ENCODE results near the gene CHST11. TPM values are rescaled to one million over a fixed set of nuclear protein-coding genes. Genes with fewer than 3 reads are reported as not detected.
"Not testable (repeated sequence)": the region's sequence is repeated elsewhere in the genome, so short reads cannot be mapped to it uniquely, and the experiment has no call there.

CHST11 gene
- total and polyA plus RNA-seq, 2 donors, result 4.7 to 10.0 TPM

DNA sequence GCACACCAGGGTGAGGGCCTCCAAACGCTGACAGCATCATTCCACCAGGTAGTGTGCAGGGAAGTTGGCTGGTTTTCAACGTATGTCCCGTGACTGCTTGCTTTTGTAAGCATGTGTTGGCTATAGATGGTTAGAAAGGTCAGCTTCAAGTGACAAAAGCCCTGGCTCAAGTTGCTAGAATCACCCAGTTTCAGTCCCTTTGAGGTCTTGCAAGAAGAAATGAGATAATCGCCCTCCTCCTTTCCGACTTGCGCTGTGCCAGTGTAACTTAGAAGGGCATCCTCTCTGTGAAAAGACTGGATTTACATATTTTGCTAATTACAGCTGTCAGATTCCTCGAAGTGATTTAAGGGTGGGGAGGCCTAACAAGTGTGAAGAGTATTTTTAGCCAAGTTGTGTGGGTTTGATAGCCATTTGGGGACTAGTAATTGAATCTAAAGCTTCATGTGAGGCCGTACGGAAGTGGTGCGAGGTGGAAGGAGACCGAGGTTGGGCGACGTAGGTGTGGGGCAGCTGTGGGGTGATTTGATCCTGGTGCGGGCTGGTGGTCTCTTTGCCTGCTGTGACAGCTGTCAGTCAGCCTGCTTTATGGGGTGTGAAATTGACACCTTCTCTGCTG lies 94.7 kb downstream of the CHST11 start:
- no peak for DNase-seq (ENCODE audit: extremely low spot score)
- no peak overlapping the region for H3K27ac ChIP-seq (ENCODE audit: low read depth)
- H3K36me3 ChIP-seq (ENCODE audit: insufficient read depth), result no peaks in the 10 kb centered on the region
- no peaks in the 10 kb centered on the region for H3K4me1 ChIP-seq (ENCODE audit: insufficient read depth)
- H3K4me3 ChIP-seq (ENCODE audit: low read depth, low read length), result no peak overlapping the region
- WGBS, result 87% methylated on average over 14 of the region's 14 CpGs

DNA sequence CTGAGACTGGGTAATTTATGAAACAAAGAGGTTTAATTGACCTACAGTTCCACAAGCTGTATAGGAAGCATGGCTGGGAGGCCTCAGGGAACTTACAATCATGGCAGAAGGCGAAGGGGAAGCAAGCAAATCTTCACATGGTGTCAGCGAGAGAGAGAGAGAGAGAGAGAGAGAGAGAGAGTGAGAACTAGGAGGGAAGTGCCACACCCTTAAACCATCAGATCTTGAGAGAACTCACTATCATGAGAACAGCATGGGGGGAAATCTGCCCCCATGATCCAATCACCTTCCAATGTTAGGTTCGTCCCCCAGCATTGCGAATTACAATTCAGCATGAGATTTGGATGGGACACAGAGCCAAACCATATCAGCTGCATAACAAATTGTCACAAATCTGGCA lies 96.7 kb downstream of the CHST11 start:
- no peak for DNase-seq (ENCODE audit: extremely low spot score)
- Histone ChIP-seq H3K4me3 (ENCODE audit: low read depth, low read length) (no peak overlapping the region), H3K4me1 (ENCODE audit: insufficient read depth) (peaks cover 2% of the 10 kb centered on the region), H3K36me3 (ENCODE audit: insufficient read depth) (no peaks in the 10 kb centered on the region), H3K27ac (ENCODE audit: low read depth) (no peak overlapping the region)
- WGBS, result 95% methylated on average over 4 of the region's 4 CpGs

DNA sequence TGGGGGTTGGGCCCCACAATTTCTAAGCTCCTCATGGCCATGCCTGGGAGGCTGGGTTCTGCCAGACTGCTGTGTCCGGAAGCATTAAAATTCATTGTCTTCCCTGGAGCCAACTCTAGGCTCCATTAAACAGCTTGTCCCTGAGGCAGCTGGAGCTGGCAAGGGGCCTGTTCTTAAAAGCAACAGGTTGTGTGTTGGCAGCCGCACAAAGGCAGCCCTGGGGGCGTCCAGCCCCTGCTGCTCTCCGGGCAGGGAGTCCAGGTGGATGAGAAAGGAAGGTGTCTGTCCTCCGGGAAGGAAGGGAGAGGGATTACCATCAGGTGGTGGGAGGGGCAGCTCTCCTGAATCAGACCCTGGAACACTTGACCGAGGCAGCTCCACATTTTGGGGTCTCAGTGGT lies 98.9 kb downstream of the CHST11 start:
- DNase-seq (ENCODE audit: extremely low spot score), result no peak
- Histone ChIP-seq H3K4me1 (ENCODE audit: insufficient read depth) (peaks cover 2% of the 10 kb centered on the region), H3K4me3 (ENCODE audit: low read depth, low read length) (no peak overlapping the region), H3K27ac (ENCODE audit: low read depth) (no peak overlapping the region), H3K36me3 (ENCODE audit: insufficient read depth) (no peaks in the 10 kb centered on the region)
- WGBS, result 44% methylated on average over 6 of the region's 6 CpGs

DNA sequence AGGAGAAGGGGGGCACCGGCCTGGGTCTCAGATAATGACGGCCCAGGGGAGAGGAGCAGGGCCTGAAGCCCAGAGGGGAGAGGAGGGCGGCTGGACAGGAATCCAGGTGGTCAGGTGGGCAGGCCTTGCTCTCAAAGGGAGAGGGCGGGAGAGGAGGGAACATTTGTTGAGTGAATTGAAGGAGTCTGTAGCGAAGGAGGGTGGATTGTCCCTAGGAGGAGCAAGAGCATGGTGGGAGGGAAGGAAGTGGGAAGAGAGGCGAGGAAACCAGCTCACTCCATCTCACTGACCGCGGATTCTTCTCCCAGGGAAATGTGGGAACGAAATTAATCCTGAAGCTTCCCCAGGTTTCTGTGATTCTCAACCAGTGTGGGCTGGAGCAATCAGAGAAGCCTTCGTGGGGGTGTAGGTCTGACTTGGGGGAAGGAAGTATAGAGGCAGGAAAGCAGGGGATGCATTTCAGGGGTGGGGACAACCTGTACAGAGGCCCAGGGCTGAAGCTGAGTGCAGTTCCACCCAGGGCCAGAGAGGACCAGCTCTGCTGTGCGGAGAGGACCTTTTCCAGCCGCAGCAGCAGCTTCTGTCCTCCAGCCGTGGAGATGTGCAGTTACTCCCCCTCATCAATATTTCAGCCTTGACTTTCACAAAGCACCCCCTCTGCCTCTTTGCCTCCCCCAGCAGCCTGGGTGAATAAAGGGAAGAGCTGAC lies 100.9 kb downstream of the CHST11 start:
- Histone ChIP-seq H3K4me3 (ENCODE audit: low read depth, low read length) (no peak overlapping the region), H3K4me1 (ENCODE audit: insufficient read depth) (peaks cover 2% of the 10 kb centered on the region), H3K36me3 (ENCODE audit: insufficient read depth) (no peaks in the 10 kb centered on the region), H3K27ac (ENCODE audit: low read depth) (no peak overlapping the region)
- DNase-seq (ENCODE audit: extremely low spot score), result no peak
- 92% methylated on average over 13 of the region's 13 CpGs for WGBS

DNA sequence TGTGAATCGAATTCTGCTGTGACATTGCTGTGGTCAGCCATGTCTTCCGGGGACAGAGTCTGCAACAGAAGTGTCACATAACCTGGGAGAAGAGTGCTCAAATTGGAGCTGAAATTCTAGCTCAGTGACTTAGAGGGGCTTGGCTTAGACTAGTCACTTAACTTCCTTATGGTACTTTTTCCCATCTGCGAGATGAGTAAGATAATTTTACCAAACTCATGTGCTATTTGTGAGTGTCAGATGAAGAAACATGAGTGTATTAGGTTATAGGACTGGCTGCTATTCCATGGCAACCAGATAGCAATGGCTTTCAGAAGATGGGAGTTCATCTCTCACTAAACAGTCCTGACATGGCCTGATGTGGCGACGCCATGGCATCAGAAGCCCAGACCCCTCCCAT lies 104.1 kb downstream of the CHST11 start:
- peaks cover 2% of the 10 kb centered on the region for H3K4me1 ChIP-seq (ENCODE audit: insufficient read depth)
- H3K36me3 ChIP-seq (ENCODE audit: insufficient read depth), result no peaks in the 10 kb centered on the region
- WGBS, result 86% methylated on average over 5 of the region's 5 CpGs
- no peak overlapping the region for H3K27ac ChIP-seq (ENCODE audit: low read depth)
- H3K4me3 ChIP-seq (ENCODE audit: low read depth, low read length), result no peak overlapping the region
- DNase-seq (ENCODE audit: extremely low spot score), result no peak

DNA sequence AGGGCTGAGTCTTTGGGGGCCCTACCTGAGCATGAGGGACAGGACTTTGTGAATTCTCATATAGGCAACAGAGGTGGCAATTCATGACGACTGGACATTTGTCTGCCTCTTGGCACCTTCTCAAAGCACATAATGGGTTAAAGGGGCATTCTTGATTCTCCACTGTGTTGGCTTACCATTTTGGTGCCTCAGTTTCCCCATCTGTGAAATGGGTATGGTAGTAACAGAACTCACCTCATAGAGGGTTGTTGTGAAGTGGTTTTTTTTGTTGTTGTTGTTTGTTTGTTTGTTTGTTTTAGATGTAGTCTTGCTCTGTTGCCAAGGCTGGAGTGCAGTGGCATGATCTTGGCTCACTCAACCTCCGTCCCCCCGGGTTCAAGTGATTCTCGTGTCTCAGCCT lies 106.0 kb downstream of the CHST11 start:
- 94% methylated on average over 4 of the region's 4 CpGs for whole genome bisulfite sequencing
- Histone ChIP-seq H3K36me3 (ENCODE audit: insufficient read depth) (no peaks in the 10 kb centered on the region), H3K27ac (ENCODE audit: low read depth) (no peak overlapping the region), H3K4me3 (ENCODE audit: low read depth, low read length) (no peak overlapping the region), H3K4me1 (ENCODE audit: insufficient read depth) (no peaks in the 10 kb centered on the region)
- DNase-seq (ENCODE audit: extremely low spot score), result no peak

DNA sequence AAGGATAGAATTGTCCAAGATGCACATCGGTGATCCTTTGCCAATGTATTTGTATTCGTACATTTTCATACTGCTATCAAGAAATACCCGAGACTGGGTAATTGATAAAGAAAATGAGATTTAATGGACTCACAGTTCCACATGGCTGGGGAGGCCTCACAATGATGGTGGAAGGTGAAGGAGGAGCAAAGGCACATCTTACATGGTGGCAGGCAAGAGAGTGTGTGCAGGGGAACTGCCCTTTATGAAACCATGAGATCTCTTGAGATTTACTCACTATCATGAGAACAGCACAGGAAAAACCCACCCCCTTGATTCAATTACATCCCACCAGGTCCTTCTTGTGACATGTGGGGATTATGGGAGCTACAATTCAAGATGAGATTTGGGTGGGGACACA lies 107.9 kb downstream of the CHST11 start:
- not testable (repeated sequence) for H3K4me1 ChIP-seq (ENCODE audit: insufficient read depth); H3K36me3 ChIP-seq (ENCODE audit: insufficient read depth); H3K27ac ChIP-seq (ENCODE audit: low read depth); DNase-seq (ENCODE audit: extremely low spot score); H3K4me3 ChIP-seq (ENCODE audit: low read depth, low read length)
- over 99% methylated on average over 3 of the region's 3 CpGs for WGBS

DNA sequence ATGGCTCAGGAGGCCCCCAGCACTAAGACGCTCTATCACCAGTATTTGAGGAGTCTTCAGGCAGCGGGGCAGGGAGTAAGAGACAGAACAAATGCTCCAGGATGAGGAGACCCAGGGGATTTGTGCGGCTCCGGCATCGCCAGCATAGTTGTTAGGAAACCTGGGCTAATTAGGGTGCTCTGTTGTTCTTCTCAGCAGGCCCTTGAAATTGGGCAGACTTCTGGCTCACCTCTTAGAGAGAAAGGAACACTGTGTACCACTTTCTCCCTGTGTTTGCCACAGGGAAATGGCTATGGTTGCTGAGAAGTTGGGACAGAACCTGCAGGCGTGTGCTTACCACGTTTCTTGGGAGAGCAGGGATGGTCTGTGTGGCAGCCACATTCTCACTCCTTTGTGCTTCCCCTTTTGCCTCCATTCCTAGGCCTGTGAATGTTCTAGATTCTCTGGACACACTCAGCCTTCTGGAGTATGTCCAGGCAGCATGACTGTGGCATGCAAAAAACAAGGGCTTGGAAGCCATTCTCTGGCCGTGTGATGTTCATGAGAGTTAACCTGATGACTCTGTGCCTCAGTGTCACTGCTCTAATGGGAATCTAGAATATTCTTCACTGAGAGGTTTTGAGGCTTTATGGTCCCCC lies 109.0 kb downstream of the CHST11 start:
- Histone ChIP-seq H3K27ac (ENCODE audit: low read depth) (no peak overlapping the region), H3K4me1 (ENCODE audit: insufficient read depth) (no peaks in the 10 kb centered on the region), H3K4me3 (ENCODE audit: low read depth, low read length) (no peak overlapping the region), H3K36me3 (ENCODE audit: insufficient read depth) (no peaks in the 10 kb centered on the region)
- 85% methylated on average over 8 of the region's 8 CpGs for WGBS
- DNase-seq (ENCODE audit: extremely low spot score), result no peak

DNA sequence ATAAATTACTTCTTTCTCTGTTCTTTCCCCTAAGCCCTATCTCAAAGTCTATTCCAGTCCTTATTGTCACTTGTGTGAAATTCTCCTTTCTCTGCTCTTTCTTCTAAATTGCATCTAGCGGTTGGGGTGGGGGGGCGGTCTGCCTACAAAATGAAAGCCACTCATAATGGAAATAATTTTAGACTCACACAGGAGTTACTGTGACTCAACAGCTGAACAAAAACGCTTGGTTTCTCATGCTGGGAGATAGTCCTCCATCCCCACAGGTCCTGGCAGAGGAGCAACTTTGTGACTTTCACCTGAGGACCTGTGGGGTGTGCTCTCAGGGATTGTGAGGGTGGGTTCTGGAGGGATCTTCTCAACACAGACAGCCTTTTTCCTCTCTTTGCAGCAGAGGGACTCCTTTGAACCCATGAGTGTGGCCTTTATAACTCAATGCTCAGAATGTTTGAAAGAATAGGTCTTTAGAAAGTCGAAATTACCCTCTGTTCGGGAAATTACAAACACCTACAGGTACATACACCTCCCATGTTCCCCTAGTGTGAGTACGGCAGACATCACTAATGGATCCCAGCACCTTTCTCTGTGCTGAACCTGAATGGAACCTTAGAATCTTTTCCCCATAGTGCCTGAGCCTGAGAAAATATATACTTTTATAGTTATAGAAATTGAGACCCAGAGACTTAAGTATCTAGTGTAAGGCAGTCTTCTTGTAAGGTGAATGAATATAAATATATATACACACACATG lies 109.7 kb downstream of the CHST11 start:
- DNase-seq (ENCODE audit: extremely low spot score), result no peak
- H3K36me3 ChIP-seq (ENCODE audit: insufficient read depth), result no peaks in the 10 kb centered on the region
- no peak overlapping the region for H3K4me3 ChIP-seq (ENCODE audit: low read depth, low read length)
- WGBS, result 93% methylated on average over 6 of the region's 6 CpGs
- H3K4me1 ChIP-seq (ENCODE audit: insufficient read depth), result no peaks in the 10 kb centered on the region
- no peak overlapping the region for H3K27ac ChIP-seq (ENCODE audit: low read depth)

DNA sequence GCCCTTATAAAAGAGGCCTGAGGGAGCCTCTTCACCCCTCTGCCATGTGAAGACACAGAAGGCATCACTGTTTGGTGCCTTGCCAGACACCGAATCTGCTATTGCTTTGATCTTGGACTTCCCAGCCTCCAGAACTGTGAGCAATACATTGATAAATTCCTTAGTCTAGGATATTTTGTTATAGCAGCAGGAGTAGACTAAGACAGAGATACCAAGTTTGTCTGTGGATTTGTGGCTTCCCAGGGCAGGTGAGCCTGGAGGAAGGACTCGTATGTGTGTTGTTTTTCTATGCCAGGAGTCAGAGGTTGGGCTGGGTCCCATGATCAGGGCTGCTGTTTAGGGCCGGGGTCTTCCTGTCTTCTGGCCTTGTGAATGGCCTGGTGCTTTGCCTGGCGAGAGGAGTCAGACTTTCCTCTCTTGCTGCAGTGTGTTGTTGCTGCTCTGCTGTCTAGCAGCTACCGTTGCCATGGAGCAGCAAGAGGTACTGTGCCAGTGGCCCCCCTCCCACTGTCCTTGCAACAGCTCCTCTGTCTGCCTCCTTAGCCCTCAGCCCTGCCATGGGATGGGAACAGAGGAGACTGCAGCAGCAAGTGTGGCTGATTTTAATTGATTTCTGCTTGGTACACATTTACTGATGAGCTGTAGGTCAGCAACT lies 111.2 kb downstream of the CHST11 start:
- H3K4me1 ChIP-seq (ENCODE audit: insufficient read depth), result no peaks in the 10 kb centered on the region
- no peak for DNase-seq (ENCODE audit: extremely low spot score)
- no peak overlapping the region for H3K4me3 ChIP-seq (ENCODE audit: low read depth, low read length)
- WGBS, result 85% methylated on average over 5 of the region's 5 CpGs
- H3K36me3 ChIP-seq (ENCODE audit: insufficient read depth), result no peaks in the 10 kb centered on the region
- H3K27ac ChIP-seq (ENCODE audit: low read depth), result no peak overlapping the region

DNA sequence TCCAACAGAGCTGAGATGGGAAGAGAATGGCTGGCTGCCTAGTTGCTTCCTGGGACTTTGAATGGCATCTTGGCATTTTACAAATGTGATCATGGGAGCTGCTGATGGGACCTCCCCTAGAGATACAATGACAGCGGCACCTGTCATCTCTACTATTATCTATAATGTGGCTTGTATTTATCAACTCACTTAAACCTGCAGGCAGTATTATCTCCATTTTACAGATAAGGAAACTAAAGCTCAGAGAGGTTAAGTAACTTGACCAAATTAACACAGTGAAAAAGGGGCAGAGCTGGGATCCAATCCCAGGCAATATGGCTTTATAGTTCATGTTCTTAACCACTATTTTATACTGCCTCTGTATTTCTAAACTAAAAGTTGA lies 111.7 kb downstream of the CHST11 start:
- WGBS, result 90% methylated on average over 1 of the region's 1 CpG
- DNase-seq (ENCODE audit: extremely low spot score), result no peak
- H3K36me3 ChIP-seq (ENCODE audit: insufficient read depth), result no peaks in the 10 kb centered on the region

DNA sequence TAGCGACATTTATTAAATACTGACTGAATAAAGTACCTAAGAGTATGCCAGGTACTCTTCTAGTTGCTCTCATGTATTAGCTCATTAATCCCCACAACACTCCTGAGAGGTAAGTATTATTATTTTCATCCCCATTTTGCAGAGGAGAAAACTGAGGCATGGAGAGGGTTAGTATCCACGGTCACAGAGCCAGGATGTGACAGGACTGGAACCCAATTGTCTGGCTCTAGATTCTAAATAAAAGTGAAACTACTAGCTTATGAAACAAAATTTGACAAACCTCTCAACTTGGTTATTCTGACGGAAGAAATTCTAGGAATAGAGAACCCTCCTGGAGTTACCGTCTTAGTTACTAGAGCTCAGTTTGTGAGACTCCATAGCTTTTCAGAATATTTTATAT lies 112.2 kb downstream of the CHST11 start:
- no peak for DNase-seq (ENCODE audit: extremely low spot score)
- H3K4me3 ChIP-seq (ENCODE audit: low read depth, low read length), result no peak overlapping the region
- H3K36me3 ChIP-seq (ENCODE audit: insufficient read depth), result no peaks in the 10 kb centered on the region
- no peak overlapping the region for H3K27ac ChIP-seq (ENCODE audit: low read depth)
- no peaks in the 10 kb centered on the region for H3K4me1 ChIP-seq (ENCODE audit: insufficient read depth)
- WGBS, result 89% methylated on average over 4 of the region's 4 CpGs

More for the DNA sequence above, 111.7 kb downstream of the CHST11 start:
- H3K4me3 ChIP-seq (ENCODE audit: low read depth, low read length), result no peak overlapping the region
- H3K4me1 ChIP-seq (ENCODE audit: insufficient read depth), result no peaks in the 10 kb centered on the region
- H3K27ac ChIP-seq (ENCODE audit: low read depth), result no peak overlapping the region

DNA sequence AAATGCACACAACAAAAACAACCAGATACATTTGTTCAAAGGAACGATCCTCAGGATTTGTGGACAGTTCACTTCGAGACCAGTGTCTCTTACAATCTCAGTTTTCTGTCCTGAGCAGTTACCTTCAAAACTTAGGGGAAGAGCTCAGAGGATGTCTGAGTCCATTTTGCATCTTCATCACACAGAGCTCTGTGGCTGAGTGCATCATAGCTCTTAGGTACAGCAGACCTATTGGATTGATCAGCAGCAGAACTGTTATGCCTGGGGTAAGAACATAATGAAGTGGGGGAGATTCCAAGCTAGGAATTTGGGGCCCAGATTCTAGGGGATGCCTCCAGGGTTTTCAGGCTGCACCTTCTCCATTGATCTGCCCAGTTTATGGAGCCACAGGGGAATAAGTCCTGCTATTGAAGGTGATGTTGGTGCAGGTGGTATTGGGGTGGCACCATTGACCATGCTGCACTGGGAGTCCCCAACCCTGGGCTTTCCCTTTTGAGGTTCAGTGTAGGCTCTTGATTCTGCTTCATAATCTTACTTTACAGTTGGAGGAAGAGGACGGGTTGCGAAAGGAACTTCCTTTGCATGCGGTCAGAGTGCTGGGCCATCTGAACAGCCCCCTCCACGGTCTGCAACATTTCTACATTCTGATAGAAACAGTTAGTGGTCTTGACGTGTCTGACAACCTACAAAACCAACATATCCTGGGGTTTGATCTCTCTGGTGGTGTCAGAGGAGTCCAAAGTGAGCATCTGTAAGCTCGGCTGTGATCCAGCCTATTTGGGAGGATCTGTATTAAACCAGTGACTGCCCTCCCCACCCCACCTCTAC lies 112.8 kb downstream of the CHST11 start:
- DNase-seq (ENCODE audit: extremely low spot score), result no peak
- Histone ChIP-seq H3K27ac (ENCODE audit: low read depth) (no peak overlapping the region), H3K36me3 (ENCODE audit: insufficient read depth) (no peaks in the 10 kb centered on the region), H3K4me1 (ENCODE audit: insufficient read depth) (no peaks in the 10 kb centered on the region), H3K4me3 (ENCODE audit: low read depth, low read length) (no peak overlapping the region)
- WGBS, result 75% methylated on average over 8 of the region's 8 CpGs
